GM21360 (cell line): ENCODE data around the gene ZC3H12A.
A peak's percentile ranks its signal among the peaks of the same experiment; 100 is the strongest.

Experiments used
- ATAC-seq: cut with Tn5 transposase; IDR thresholded peaks from one replicate; pipeline ENCODE4 v1.9.1; 2021; ENCODE audit warnings: mild to moderate bottlenecking, moderate library complexity; ENCODE audit not compliant: unreplicated experiment

The ZC3H12A gene

GRCh38 chr1:37477946-37478345 lies 3.6 kb downstream of the ZC3H12A start:
- ATAC-seq: no peak

DNA sequence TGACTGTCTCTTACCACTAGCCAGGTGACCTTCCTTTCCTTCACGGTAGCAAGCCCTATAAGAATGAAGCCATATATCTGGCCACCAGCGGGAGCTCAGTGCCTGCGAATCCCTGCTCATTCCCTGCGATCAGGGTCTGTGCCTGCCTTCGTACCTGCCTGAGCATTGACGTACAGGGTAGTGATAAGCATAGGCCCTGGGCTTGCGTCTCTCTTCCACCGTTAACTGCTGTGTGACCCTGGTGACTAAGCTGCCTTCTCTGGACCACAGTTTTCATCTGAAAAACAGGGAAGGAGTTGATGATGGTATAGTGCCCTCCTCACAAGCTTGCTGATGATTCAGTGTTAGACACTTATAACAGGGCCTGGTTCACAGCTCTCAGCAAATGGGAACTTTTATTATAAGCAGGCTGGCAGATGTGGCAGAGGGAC lies 4.1 kb downstream of the ZC3H12A start:
- no peak for ATAC-seq

- ATAC-seq: no peak
Measured at GRCh38 chr1:37478890-37479254, 4.5 kb downstream of the ZC3H12A start.

DNA sequence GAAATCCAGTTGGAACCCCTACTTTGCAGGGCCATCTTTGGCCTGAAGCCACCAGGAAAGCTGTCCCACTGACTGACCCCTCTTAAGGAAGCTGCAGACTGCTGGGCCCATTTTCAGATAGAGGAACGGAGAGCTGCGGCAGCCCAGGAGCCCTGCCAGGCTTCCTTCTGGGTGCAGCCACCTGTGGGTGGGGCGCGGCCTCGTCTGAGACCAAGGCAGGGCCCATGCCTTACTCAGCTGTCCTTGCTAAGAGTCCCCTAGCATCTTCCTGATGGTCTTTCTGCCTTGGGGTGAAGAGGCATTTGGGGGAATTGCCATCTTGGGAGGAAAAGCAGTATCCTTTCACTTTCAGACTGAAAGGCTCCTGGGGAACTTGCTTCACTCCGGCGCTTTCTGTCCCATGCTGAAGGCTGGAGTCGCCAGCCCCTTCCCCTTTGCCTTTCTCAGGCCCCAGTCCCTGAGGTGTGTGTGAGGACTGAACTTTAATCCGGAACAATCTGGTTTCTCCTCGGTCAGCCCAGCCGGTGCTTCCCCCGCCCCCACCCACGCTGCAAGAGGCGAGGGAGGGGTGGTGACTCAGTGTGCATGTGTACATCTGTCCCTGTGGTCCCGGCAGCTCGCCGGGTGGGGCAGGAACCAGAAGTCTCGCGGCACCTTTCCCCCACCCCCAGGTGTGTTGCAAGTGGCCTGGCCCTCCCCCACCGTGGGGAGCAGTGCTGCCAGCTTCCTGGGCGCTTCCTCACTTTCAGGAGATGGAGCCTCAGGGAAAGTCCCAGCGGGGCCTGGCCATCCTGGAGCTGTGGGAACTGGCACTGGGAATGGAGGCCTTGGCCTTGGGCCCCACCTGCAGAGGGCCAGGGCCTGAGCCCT lies 5.1 kb downstream of the ZC3H12A start:
- peak; percentile 34 for ATAC-seq

GRCh38 chr1:37480125-37480466 lies 5.7 kb downstream of the ZC3H12A start:
- no peak for ATAC-seq

GRCh38 chr1:37480581-37481288 lies 6.4 kb downstream of the ZC3H12A start:
- no peak for ATAC-seq

- ATAC-seq: no peak
Measured at GRCh38 chr1:37481289-37482003, 7.1 kb downstream of the ZC3H12A start.

GRCh38 chr1:37482004-37482785 lies 7.8 kb downstream of the ZC3H12A start:
- ATAC-seq: no peak

DNA sequence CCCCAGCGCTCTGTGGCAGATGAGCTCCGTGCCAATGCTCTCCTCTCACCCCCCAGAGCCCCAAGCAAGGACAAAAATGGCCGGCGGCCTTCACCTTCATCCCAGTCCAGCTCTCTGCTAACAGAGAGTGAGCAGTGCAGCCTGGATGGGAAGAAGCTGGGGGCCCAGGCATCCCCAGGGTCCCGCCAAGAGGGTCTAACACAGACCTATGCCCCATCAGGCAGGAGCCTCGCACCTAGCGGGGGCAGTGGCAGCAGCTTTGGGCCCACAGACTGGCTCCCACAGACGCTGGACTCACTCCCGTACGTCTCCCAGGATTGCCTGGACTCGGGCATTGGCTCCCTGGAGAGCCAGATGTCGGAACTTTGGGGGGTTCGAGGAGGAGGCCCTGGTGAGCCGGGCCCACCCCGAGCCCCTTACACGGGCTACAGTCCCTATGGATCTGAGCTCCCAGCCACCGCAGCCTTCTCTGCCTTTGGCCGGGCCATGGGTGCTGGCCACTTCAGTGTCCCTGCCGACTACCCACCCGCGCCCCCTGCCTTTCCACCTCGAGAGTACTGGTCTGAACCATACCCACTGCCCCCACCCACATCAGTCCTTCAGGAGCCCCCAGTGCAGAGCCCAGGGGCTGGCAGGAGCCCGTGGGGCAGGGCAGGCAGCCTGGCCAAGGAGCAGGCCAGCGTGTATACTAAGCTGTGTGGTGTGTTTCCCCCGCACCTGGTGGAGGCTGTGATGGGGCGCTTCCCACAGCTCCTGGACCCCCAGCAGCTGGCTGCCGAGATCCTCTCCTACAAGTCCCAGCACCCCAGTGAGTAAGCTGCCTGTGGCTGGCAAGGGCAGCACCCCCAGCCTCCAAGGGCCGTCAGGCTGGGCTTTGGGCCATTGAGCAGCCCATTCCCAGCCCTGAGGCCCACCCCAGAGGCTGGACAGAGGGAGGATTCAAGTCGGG lies 8.7 kb downstream of the ZC3H12A start:
- ATAC-seq: no peak

GRCh38 chr1:37483785-37484184 lies 9.4 kb downstream of the ZC3H12A start:
- no peak for ATAC-seq

- ATAC-seq: no peak
Measured at GRCh38 chr1:37484325-37485051, 10.1 kb downstream of the ZC3H12A start.

DNA sequence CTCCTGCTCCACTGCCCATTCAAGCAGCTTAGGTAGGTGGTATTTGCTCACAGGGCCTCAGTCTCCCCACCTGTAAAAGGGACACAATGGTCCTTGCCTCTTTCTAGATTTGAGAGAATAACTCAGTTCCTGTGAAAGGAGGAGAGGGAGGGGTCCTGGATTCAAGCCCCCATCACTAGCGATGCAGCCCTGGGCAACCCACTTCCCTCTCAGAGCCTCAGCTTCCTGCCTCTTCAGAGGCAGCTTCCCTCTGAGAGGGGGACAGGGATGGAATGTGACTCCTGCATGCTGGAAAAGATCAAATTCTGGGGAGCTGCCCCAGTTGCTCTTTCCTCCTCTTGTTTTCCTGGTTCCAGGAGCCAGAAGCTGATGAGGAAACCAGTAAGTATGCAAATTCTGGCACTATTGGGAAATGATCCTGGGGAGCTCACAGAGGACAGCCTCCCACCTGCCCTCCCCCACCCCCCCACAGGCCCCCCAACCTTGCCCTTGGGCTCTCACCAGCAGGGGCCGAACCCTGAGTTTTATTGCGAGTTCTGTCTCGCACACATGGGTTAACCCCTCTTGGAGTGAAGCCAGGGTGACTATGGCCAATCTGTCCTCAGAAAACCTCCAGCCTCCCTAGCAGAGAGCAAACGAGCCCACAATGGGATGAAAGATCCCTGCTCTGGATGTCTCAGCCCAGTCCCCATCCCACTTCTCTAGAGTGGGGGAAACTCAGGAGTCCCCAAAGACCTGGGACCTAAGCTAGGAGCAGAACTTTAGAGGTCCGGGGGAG lies 11.7 kb downstream of the ZC3H12A start:
- no peak for ATAC-seq

DNA sequence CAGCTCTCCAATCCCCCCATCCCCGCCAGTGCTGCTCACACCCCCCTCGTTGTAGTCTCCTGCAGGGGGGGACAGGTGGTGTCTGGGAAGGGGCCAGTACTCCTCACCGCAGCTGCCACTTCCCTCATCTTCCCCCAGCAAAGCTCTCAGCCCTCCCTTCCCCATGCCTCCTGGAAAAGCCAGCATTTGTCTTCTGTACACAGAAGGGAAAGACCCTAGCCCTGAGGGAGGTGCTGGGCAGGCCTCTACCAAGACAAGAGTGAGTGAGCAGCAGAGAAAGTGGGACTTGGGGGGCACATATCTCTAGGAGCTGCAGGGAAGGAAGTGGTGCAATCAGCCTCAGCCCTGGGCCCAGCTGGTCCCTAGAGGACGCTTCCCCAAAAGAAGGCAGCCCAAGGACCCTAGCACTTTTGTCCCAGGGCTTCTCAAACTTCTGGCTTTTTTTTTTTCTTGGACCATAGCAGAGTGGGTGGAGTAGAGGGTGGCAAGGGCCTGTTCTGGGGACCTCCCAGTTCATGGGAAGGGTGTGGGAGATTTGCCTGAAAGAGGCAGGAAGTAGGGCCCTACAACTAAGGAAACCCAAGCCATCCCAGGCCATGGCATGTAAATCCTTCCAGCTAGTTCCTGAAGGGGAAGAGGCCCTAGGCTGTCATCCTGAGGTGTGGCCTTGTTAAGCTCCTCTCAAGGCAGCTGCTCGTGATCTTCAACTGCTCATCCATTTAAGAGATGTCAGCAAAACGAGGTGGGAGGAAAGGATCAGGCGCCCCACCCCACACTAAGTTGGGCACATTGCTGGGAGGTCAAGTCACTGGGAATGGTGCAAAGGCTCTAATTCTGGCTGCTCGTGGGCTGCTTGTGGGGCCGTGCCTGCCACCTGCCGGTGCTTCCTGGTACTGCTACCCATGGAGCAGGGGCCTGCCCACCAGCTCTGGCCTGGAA lies 12.6 kb downstream of the ZC3H12A start:
- ATAC-seq: no peak

GRCh38 chr1:37487619-37487984 lies 13.2 kb downstream of the ZC3H12A start:
- ATAC-seq: no peak

- ATAC-seq: no peak
Measured at GRCh38 chr1:37493336-37494098, 19.1 kb downstream of the ZC3H12A start.

- ATAC-seq: no peak
Measured at GRCh38 chr1:37495875-37496274, 21.5 kb downstream of the ZC3H12A start.

GRCh38 chr1:37497832-37498231 lies 23.5 kb downstream of the ZC3H12A start:
- no peak for ATAC-seq
